Skeletal muscle tissue (tissue), 4 donors: Measurements from ENCODE around the gene TMEM69. TPM values are rescaled to one million over a fixed set of nuclear protein-coding genes. Genes with fewer than 3 reads are reported as not detected.
"Not testable (repeated sequence)": the region's sequence is repeated elsewhere in the genome, so short reads cannot be mapped to it uniquely, and the experiment has no call there.

Experiments used
- H3K27ac ChIP-seq: one replicate; pipeline ENCODE4 v1.7.0; 2013; ENCODE audit warnings: mild to moderate bottlenecking, low read depth, low read length, inconsistent platforms
- H3K27me3 ChIP-seq, 3 donors: one replicate each; pipeline ENCODE4 v1.7.0; 2013; ENCODE audit warnings: low read length in 3 of 3; ENCODE audit not compliant: control insufficient read depth in 3 of 3, insufficient read depth in 3 of 3
- H3K36me3 ChIP-seq, 3 donors: one replicate each; pipeline ENCODE4 v1.7.0; 2013; ENCODE audit warnings: low read length in 3 of 3; ENCODE audit not compliant: control insufficient read depth in 3 of 3, insufficient read depth in 3 of 3
- H3K4me1 ChIP-seq, 3 donors: one replicate each; pipeline ENCODE4 v1.7.0; 2013; ENCODE audit warnings: low read length in 3 of 3, mild to moderate bottlenecking in 3 of 3; ENCODE audit not compliant: control insufficient read depth in 3 of 3, insufficient read depth in 3 of 3
- H3K4me3 ChIP-seq, 3 donors: one replicate each; pipeline ENCODE4 v1.7.0; 2013; ENCODE audit warnings: low read length in 3 of 3
- H3K9ac ChIP-seq, 3 donors: one replicate each; pipeline ENCODE4 v1.7.0; 2013; ENCODE audit warnings: low read length in 3 of 3, mild to moderate bottlenecking in 3 of 3, moderate library complexity in 2 of 3, low read depth in 1 of 3
- H3K9me3 ChIP-seq, 3 donors: one replicate each; pipeline ENCODE4 v1.7.0; 2013; ENCODE audit warnings: low read length in 3 of 3; ENCODE audit not compliant: control insufficient read depth in 3 of 3
- total RNA-seq: library from RNA; depleted of rRNA; stranded (reverse); fragments of >200 nt; gene quantifications from one replicate; pipeline ENCODE4 v1.2.3, GENCODE V29; 2014
- donor health status: Osteomylitis.

The TMEM69 gene
- total RNA-seq, 1 donor from 2014 or later, result 14.6 TPM

DNA sequence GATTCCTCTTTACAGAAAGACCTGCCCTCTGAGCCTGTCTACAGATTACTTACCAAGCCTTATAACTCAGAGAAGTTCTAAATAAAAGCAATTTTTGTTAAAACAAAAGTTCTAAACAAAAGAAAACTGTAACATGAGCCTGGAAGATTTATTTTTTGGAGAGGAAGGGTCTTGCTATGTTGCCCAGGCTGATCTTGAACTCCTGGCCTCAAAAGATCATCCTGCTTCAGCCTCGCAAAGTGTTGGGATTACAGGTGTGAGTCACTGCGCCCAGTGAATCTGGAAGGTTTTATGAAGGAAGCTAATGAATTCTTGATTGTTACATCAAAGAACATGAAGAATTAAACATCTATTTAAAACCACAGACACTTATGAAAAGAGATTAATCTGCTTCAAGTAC, 28.8 kb upstream of the TMEM69 start:
- H3K4me1 ChIP-seq, result peaks cover 0 to 6% (median 6%) of the 10 kb centered on the region in 3 donors
- peaks cover 42 to 57% (median 52%) of the 10 kb centered on the region in 3 donors for H3K36me3 ChIP-seq
- H3K9me3 ChIP-seq, result no peaks in the 10 kb centered on the region
- H3K4me3 ChIP-seq, result no peak overlapping the region
- H3K27me3 ChIP-seq, result no peaks in the 10 kb centered on the region
- H3K27ac ChIP-seq, result no peak overlapping the region
- H3K9ac ChIP-seq, result no peak overlapping the region

DNA sequence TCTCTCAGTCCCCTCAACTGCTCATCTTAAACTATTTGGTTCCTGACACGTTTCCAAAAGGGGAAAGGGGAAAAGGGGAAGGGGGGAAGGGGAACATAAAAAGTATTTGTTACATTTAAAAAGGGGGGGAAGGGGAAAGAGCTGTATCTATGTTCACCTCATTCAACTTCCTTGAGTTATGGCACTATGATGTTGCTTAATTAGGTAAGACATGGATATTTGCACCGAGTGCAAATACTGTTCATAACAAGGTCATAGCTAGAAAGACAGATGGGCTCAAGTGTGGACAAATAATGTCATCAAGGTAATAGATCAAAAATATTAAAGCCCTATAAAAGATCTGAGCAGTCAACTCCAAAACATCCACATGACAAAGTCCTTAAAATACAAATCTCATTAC, 27.6 kb upstream of the TMEM69 start:
- H3K27ac ChIP-seq, result no peak overlapping the region
- no peak overlapping the region for H3K4me3 ChIP-seq
- no peaks in the 10 kb centered on the region for H3K27me3 ChIP-seq
- no peaks in the 10 kb centered on the region for H3K9me3 ChIP-seq
- H3K4me1 ChIP-seq, result peaks cover 0 to 6% (median 6%) of the 10 kb centered on the region in 3 donors
- peaks cover 32 to 45% (median 41%) of the 10 kb centered on the region in 3 donors for H3K36me3 ChIP-seq
- H3K9ac ChIP-seq, result no peak overlapping the region

DNA sequence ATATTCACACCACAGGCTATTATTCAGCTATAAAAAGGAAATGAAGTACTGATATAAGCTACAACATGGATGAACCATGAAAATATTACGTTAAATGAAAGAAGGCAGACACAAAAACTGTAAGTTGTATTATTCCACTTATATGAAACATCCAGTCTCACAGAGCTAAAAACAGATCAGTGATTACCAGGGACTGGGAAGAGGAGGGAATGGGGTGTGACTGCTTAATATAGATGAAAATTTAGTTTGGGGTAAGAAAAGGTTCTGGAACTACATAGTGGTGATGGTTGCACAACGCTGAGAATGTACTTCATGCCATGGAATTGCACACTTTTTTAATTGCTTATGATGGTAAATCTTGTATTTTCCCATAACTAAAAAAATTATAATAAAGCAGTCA, 21.1 kb upstream of the TMEM69 start:
- Histone ChIP-seq H3K27me3 (no peaks in the 10 kb centered on the region), H3K27ac (no peak overlapping the region), H3K4me3 (no peak overlapping the region), H3K36me3 (peaks cover 0 to 3% (median 0%) of the 10 kb centered on the region in 3 donors), H3K9me3 (no peaks in the 10 kb centered on the region), H3K4me1 (peaks cover 24 to 36% (median 26%) of the 10 kb centered on the region in 3 donors), H3K9ac (no peak overlapping the region)

DNA sequence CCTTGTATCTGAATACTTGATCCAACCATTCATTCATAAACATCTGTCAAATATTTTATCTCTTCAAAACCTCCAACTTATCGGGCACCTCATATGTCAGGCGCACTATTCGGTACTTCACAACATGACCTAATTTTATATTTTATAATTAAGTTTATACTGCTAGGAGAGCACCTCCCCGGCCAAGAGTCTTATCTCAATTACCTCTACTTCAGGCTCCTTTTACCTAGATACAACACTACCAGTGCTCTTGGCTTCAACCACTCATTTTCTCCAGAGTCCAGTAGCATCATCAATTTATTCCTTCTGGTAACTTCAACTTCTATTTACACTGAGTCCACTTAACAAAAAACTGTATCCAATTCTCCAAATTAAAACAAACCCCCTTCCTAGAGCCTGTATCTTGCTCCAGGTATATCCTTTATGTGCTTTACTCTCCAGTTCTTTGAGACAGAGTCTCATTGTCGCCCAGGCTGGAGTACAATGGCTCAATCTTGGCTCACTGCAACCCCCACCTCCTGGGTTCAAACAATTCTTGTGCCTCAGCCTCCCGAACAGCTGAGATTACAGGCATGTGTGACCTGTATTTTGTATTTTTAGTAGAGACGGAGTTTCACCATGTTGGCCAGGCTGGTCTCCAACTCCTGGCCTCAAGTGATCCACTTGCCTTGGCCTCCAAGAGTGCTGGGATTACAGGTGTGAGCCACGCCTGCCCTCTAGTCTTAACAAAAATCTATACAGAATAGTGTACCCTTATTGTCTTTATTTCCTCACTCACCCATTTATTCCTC, 20.5 kb upstream of the TMEM69 start:
- peaks cover 24 to 32% (median 26%) of the 10 kb centered on the region in 3 donors for H3K4me1 ChIP-seq
- no peaks in the 10 kb centered on the region for H3K9me3 ChIP-seq
- no peaks in the 10 kb centered on the region for H3K27me3 ChIP-seq
- H3K4me3 ChIP-seq, result no peak overlapping the region
- H3K36me3 ChIP-seq, result peaks cover 0 to 3% (median 0%) of the 10 kb centered on the region in 3 donors
- no peak overlapping the region for H3K9ac ChIP-seq
- H3K27ac ChIP-seq, result no peak overlapping the region

DNA sequence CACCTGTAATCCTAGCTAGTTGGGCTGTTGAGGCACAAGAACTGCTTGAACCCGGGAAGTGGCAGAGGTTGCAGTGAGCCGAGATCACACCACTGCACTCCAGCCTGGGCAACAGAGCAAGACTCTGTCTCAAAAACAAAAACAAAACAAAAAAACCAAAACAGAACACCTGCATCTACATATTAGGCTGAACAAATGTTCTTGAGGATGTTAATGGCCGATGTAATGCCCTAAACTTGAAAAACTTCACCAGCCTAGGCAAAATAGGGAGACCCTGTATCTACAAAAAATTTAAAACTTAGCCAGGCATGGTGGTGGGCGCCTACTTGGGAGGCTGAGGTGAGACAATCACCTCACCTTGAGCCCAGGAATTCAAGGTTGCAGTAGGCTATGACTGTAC, 19.5 kb upstream of the TMEM69 start:
- H3K9me3 ChIP-seq, result no peaks in the 10 kb centered on the region
- no peak overlapping the region for H3K27ac ChIP-seq
- H3K27me3 ChIP-seq, result no peaks in the 10 kb centered on the region
- no peak overlapping the region for H3K9ac ChIP-seq
- H3K36me3 ChIP-seq, result peaks cover 0 to 3% (median 0%) of the 10 kb centered on the region in 3 donors
- H3K4me1 ChIP-seq, result peaks cover 26 to 38% (median 29%) of the 10 kb centered on the region in 3 donors
- no peak overlapping the region for H3K4me3 ChIP-seq

DNA sequence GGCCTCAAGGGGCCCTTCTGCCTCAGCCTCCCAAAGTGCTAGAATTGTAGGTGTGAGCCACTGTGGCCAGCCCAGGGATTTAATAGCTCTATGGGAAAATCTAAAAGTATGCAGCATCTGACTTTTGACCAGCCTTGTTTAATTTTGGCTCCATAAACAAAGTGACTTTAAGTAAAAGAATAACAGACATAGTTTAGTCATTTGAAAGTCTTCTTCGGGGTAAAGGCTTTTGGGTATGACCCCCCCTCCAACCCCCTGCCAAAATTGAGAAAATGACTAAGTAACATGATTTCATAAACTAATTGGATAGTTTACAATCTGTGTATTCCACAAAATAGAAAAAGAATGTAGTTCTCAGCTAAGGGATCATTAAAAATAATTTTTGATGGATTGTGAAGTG, 18.6 kb upstream of the TMEM69 start:
- peaks cover 0 to 3% (median 0%) of the 10 kb centered on the region in 3 donors for H3K36me3 ChIP-seq
- H3K9me3 ChIP-seq, result no peaks in the 10 kb centered on the region
- H3K4me1 ChIP-seq, result peaks cover 34 to 45% (median 37%) of the 10 kb centered on the region in 3 donors
- no peaks in the 10 kb centered on the region for H3K27me3 ChIP-seq
- H3K9ac ChIP-seq, result peak overlapping the region in 1 of 3 donors; percentile 30
- no peak overlapping the region for H3K4me3 ChIP-seq
- H3K27ac ChIP-seq, result peak overlapping the region; percentile 20

DNA sequence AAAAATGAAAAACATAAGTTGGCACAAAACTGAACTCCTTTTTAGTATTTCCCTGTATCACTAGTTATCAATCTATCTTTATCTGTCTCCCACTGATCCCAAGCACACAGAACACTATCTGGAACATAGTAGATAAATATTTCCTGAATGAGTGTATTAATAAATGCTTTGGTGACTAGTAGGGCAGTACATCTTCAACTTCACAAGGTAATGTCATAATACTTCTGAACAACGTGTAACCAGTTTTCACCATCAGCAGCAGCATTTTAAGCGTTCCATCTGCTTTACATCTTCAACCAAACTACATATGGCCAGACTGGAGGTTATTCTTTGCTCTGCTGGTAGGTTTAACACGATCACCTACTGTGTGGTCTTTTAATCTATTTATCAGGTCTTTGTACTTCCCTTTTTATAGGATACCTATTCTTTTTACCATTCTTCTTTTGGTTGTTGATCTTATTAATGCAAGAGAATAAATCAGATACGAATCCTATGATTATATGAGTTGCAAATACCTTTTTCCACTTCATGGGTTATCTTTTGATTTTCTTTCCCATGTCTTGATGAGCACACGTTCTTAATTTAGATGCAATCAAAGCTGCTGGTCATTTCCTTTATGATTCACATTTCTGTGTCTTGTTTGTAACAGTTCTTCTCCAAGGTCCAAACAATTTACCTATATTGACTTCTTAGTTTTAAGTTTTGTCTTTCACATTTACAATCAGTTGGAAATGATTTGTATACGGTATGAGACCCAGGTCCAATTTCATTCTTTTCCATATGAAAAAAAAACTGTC, 17.9 kb upstream of the TMEM69 start:
- Histone ChIP-seq H3K9me3 (no peaks in the 10 kb centered on the region), H3K4me3 (no peak overlapping the region), H3K27ac (peak overlapping the region; percentile 20), H3K4me1 (peaks cover 38 to 51% (median 41%) of the 10 kb centered on the region in 3 donors), H3K36me3 (peaks cover 0 to 3% (median 0%) of the 10 kb centered on the region in 3 donors), H3K27me3 (no peaks in the 10 kb centered on the region), H3K9ac (no peak overlapping the region)

DNA sequence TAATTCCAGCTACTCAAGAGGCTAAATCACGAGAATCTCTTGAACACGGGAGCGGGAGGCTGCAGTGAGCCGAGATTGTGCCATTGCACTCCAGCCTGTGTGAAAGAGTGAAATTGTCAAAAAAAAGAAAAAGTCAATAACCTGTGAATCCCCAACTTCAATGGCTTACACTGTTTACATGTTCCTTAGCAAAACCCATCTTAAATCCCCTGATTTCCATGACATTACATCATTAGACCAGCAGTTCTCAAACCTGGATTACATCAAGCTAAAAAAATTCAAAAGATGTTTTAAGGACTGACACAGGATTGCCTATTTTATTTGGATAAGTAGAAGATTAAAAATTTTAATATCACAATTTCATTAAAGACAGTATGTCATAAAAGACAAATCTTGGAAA, 14.0 kb upstream of the TMEM69 start:
- peak overlapping the region; percentile 70 for H3K27ac ChIP-seq
- H3K27me3 ChIP-seq, result no peaks in the 10 kb centered on the region
- H3K4me1 ChIP-seq, result peaks cover 43 to 59% (median 45%) of the 10 kb centered on the region in 3 donors
- H3K36me3 ChIP-seq, result no peaks in the 10 kb centered on the region
- H3K9ac ChIP-seq, result no peak overlapping the region
- no peak overlapping the region for H3K4me3 ChIP-seq
- H3K9me3 ChIP-seq, result no peaks in the 10 kb centered on the region

DNA sequence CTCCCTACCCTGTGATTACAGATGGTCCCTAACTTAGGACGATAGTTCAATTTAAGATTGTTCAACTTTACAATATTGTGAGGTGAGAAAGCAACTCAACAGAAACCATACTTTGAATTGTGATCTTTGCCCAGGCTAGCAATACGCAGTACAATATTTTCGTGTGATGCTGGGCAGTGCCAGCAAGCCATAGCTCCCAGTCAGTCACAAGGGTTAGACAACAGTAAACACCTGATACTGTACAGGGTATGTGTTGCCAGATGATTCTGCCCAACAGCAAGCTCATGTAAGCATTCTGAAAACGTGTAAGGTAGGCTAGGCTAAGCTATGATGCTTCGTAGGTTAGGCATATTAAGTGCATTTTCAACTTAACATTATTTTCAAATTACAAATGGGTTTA, 13.5 kb upstream of the TMEM69 start:
- peaks cover 44 to 59% (median 45%) of the 10 kb centered on the region in 3 donors for H3K4me1 ChIP-seq
- no peaks in the 10 kb centered on the region for H3K9me3 ChIP-seq
- H3K4me3 ChIP-seq, result no peak overlapping the region
- H3K27me3 ChIP-seq, result no peaks in the 10 kb centered on the region
- no peaks in the 10 kb centered on the region for H3K36me3 ChIP-seq
- peak overlapping the region in 1 of 3 donors; percentile 17 for H3K9ac ChIP-seq
- H3K27ac ChIP-seq, result peak overlapping the region; percentile 70

DNA sequence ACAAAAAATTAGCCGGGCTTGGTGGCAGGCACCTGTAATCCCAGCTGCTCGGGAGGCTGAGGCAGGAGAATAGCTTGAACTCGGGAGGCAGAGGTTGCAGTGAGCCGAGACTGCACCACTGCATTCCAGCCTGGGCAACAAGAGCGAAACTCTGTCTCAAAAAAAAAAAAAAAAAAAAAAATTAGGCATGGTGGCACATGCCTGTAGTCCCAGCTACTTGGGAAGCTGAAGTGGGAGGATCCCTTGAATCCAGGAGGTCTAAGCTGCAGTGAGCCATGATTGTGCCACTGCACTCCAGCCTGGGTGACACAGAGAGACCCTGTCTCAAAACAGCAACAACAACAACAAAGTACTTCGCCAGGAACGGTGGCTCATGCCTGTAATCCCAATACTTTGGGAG, 11.4 kb upstream of the TMEM69 start:
- peaks cover 54 to 66% (median 59%) of the 10 kb centered on the region in 3 donors for H3K4me1 ChIP-seq
- peak overlapping the region; percentile 73 for H3K27ac ChIP-seq

More for the DNA sequence above, 11.4 kb upstream of the TMEM69 start:
- H3K36me3 ChIP-seq, H3K4me3 ChIP-seq, H3K9ac ChIP-seq, H3K27me3 ChIP-seq, H3K9me3 ChIP-seq: not testable (repeated sequence)
